Fibroblast of the aortic adventitia (primary cell): Measurements from ENCODE around the gene TRNT1. TPM values are rescaled to one million over a fixed set of nuclear protein-coding genes. Genes with fewer than 3 reads are reported as not detected.

Experiments used
- DNase-seq: peaks from one replicate; pipeline ENCODE4 v3.0.0-alpha.2; 2010; ENCODE audit warnings: low read depth
- H3K4me3 ChIP-seq: 2 replicates; pipeline ENCODE4 v1.5.1; 2011; ENCODE audit warnings: low read depth, mild to moderate bottlenecking, control low read depth, low read length, moderate library complexity
- total RNA-seq: library from RNA; depleted of rRNA; stranded (reverse); fragments of >200 nt; gene quantifications from 2 replicates; pipeline ENCODE4 v1.2.3, GENCODE V29; 2012; ENCODE audit warnings: low replicate concordance
- TF ChIP-seq, protein P1 (sequence below): IDR thresholded peaks from 2 replicates; pipeline ENCODE4 v1.5.1; 2011; ENCODE audit warnings: mild to moderate bottlenecking, low read length, control low read depth, inconsistent platforms; ENCODE audit not compliant: insufficient read depth

Gene TRNT1
- total RNA-seq, 1 donor: 23.3 TPM

DNA sequence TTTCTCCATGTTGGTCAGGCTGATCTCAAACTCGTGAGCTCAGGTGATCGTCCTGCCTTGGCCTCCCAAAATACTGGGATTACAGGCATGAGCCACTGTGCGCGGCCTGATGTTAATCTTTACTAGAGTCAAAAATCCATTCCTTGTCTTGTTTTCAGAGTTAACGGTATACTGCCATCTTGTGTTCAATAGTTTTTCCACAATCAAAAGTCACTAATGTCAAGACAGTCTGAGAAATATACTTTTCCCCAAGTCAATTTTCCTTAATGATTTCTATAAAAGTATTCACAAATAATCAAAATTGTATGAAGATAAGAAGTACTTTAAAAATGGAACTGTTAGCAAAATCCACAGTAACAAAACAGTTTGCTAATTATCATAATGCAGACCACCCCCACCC lies 44.3 kb downstream of the TRNT1 start:
- no peak overlapping the region for H3K4me3 ChIP-seq
- TF ChIP-seq, protein P1, sequence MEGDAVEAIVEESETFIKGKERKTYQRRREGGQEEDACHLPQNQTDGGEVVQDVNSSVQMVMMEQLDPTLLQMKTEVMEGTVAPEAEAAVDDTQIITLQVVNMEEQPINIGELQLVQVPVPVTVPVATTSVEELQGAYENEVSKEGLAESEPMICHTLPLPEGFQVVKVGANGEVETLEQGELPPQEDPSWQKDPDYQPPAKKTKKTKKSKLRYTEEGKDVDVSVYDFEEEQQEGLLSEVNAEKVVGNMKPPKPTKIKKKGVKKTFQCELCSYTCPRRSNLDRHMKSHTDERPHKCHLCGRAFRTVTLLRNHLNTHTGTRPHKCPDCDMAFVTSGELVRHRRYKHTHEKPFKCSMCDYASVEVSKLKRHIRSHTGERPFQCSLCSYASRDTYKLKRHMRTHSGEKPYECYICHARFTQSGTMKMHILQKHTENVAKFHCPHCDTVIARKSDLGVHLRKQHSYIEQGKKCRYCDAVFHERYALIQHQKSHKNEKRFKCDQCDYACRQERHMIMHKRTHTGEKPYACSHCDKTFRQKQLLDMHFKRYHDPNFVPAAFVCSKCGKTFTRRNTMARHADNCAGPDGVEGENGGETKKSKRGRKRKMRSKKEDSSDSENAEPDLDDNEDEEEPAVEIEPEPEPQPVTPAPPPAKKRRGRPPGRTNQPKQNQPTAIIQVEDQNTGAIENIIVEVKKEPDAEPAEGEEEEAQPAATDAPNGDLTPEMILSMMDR: peak; percentile 44
- peak; percentile 46 for DNase-seq

GRCh38 chr3:3172627-3173026 lies 45.9 kb downstream of the TRNT1 start:
- DNase-seq: no peak
- no peak overlapping the region for H3K4me3 ChIP-seq
- TF ChIP-seq, protein P1: no peak

DNA sequence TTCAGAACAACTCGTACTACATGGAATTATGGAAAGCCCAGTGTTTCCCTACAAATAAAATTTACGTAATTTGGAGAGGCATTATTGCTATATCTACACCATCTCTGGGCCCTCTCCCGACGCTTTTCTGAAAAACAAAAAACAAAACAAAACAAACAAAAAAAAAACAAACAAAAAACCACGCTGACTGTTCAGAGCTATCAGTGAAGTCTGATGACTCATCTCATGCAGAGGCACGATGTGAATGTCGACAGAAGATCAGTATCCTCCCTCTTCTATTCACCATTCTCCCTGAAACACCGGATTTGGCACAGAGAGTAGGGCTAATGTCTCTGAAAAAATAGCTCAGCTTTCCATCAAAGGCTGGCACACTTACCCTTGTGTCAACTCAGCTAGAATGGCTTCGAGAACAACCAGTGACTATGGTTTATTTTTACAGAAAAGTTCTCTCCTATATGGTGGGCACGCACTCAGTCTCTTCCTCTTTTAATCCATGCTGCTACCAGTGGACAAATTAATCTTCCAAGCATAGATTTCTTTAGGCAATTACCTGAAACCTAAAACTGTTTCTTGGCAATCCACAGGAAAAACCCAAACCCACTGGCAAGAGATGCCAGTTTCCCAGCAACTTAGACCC lies 51.2 kb downstream of the TRNT1 start:
- peak overlapping the region; percentile 100 for H3K4me3 ChIP-seq
- TF ChIP-seq, protein P1: no peak
- DNase-seq: no peak

DNA sequence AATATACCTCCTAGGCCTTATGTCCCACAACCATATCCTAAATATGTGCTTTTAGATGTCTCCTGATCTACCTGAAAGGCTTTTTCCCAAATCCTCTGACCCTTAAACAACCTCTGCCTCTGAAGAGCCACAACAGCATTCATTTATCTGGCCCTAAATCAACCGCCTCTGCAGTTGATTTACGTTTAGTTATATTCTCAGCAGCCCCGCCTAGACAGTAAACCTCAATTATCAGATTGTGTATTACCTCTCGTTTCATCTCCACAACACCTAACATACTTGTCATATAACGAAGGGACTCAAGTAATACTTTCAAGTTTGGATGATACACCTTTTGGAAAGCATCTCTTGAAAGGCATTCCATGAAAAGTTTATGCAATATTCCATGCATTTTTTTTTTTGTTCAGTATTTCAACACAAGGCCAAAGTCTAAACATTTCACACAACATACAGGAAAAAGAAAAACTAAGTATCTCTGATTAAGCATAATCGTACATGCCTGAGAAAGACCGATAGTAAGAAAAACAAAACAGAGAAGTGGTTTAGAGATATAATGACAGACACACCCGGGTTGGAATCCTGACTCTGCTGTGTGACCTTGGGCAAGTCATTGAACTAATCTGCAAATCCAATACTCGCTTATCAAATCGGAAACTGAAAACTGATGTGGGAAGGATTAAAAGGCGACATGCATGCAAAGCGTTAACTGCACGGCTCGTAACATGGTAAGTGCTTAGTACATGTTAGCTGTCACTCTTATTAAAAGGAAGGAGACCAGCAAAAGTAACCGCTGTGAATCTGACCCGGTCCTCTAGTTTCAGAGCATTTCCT lies 52.0 kb downstream of the TRNT1 start:
- TF ChIP-seq, protein P1: no peak
- H3K4me3 ChIP-seq: peak overlapping the region; percentile 100
- no peak for DNase-seq

GRCh38 chr3:3179407-3180094 lies 52.8 kb downstream of the TRNT1 start, which contains the start of gene CRBN:
CRBN (minus strand) TSS chr3:3179691; CDS start chr3:3179687, 4 bp downstream.
- peak; percentile 76 for DNase-seq
- TF ChIP-seq, protein P1: peak; percentile 72
- H3K4me3 ChIP-seq: peak within 1 kb of the TSS; percentile 100

GRCh38 chr3:3180456-3180855 lies 53.7 kb downstream of the TRNT1 start:
- TF ChIP-seq, protein P1: no peak
- no peak for DNase-seq
- no peak overlapping the region for H3K4me3 ChIP-seq
